Measurements from ENCODE around the gene CCR6. TPM values are rescaled to one million over a fixed set of nuclear protein-coding genes. Genes with fewer than 3 reads are reported as not detected.

The CCR6 gene
- total RNA-seq, 1 experiment from 2014 or later = not detected

GRCh38 chr6:167148997-167149396 is 26.1 kb downstream of the CCR6 start:
- CTCF ChIA-PET = no interaction called here
- TF ChIP-seq, protein P1, sequence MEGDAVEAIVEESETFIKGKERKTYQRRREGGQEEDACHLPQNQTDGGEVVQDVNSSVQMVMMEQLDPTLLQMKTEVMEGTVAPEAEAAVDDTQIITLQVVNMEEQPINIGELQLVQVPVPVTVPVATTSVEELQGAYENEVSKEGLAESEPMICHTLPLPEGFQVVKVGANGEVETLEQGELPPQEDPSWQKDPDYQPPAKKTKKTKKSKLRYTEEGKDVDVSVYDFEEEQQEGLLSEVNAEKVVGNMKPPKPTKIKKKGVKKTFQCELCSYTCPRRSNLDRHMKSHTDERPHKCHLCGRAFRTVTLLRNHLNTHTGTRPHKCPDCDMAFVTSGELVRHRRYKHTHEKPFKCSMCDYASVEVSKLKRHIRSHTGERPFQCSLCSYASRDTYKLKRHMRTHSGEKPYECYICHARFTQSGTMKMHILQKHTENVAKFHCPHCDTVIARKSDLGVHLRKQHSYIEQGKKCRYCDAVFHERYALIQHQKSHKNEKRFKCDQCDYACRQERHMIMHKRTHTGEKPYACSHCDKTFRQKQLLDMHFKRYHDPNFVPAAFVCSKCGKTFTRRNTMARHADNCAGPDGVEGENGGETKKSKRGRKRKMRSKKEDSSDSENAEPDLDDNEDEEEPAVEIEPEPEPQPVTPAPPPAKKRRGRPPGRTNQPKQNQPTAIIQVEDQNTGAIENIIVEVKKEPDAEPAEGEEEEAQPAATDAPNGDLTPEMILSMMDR (IDR thresholded peaks at IDR 0.05; ENCODE audit: insufficient read depth in 1 of 2, low read depth in 1 of 2, low read length in 1 of 2, severe bottlenecking in 1 of 2, unreplicated experiment in 1 of 2) = no peak
- DNase-seq = no peak
- Histone ChIP-seq H3K27me3 (replicated peaks; ENCODE audit: control insufficient read depth, insufficient read depth, low read length) (no peaks in the 10 kb centered on the region), H3K9me3 (no peaks in the 10 kb centered on the region), H3K4me1 (no peaks in the 10 kb centered on the region), H3K36me3 (ENCODE audit: control insufficient read depth, insufficient read depth, low read length) (no peaks in the 10 kb centered on the region), H3K4me3 (ENCODE audit: low read depth, low read length) (no peak overlapping the region)
- Mint-ChIP-seq H3K27ac (ENCODE audit: unreplicated experiment) (no peak overlapping the region), H3K27me3 (ENCODE audit: insufficient read depth, unreplicated experiment) (peaks cover 4% of the 10 kb centered on the region), H3K4me1 (ENCODE audit: low read depth, unreplicated experiment) (no peaks in the 10 kb centered on the region), H3K36me3 (ENCODE audit: insufficient read depth, unreplicated experiment) (no peaks in the 10 kb centered on the region), H3K9me3 (ENCODE audit: unreplicated experiment) (no peaks in the 10 kb centered on the region), H3K4me3 (ENCODE audit: unreplicated experiment) (no peak overlapping the region)
- BruUV-seq (replicated peaks) = no TSS peak
- intact Hi-C loops (cut with micrococcal nuclease; ENCODE audit: unreplicated experiment) = no loop called here
- POLR2A ChIA-PET = no interaction called here

DNA sequence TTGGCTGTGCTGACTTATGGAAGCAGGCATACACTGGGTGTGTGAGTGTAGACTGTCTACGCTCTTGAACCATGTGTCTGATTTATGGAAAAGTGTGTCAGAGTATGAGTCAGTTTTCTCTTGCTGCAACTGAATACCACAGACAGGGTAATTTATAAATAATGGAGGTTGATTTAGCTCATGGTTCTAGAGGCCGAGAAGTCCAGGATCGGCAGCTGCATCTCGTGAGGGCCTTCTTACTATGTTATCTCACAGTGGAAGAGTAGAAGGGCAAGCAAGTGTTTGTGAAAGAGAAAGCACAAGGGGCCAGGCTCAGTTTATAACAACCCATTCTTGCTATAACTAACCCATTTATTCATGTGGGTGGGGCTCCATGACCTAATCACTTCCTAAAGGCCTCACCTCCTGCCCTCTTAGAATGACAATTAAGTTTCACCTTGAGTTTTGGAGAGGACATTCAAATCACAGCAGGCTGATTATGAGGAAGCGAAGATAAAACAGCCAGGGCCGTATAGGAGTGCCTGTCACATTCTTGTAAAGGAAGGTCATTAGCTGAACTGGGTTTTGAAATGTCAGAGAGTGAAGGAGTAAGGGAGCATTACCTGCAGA is 28.1 kb downstream of the CCR6 start:
- Histone ChIP-seq H3K27me3 (replicated peaks; ENCODE audit: control insufficient read depth, insufficient read depth, low read length) (no peaks in the 10 kb centered on the region), H3K36me3 (ENCODE audit: control insufficient read depth, insufficient read depth, low read length) (no peaks in the 10 kb centered on the region), H3K4me3 (ENCODE audit: low read depth, low read length) (no peak overlapping the region), H3K9me3 (no peaks in the 10 kb centered on the region), H3K4me1 (no peaks in the 10 kb centered on the region)
- no TSS peak for BruUV-seq (replicated peaks)
- ChIA-PET CTCF (no interaction called here), POLR2A (interaction anchor here (0.6 kb wide), 1 partner anchor 238 kb away, joined by 4 read pairs; no protein-coding TSS in a partner anchor)
- Mint-ChIP-seq H3K27me3 (ENCODE audit: insufficient read depth, unreplicated experiment) (no peaks in the 10 kb centered on the region), H3K4me1 (ENCODE audit: low read depth, unreplicated experiment) (no peaks in the 10 kb centered on the region), H3K4me3 (ENCODE audit: unreplicated experiment) (no peak overlapping the region), H3K27ac (ENCODE audit: unreplicated experiment) (no peak overlapping the region), H3K36me3 (ENCODE audit: insufficient read depth, unreplicated experiment) (no peaks in the 10 kb centered on the region), H3K9me3 (ENCODE audit: unreplicated experiment) (no peaks in the 10 kb centered on the region)
- intact Hi-C loops (cut with micrococcal nuclease; ENCODE audit: unreplicated experiment) = no loop called here
- DNase-seq = no peak
- TF ChIP-seq, protein P1 (IDR thresholded peaks at IDR 0.05; ENCODE audit: insufficient read depth in 1 of 2, low read depth in 1 of 2, low read length in 1 of 2, severe bottlenecking in 1 of 2, unreplicated experiment in 1 of 2) = no peak

GRCh38 chr6:167151648-167152047 is 28.8 kb downstream of the CCR6 start:
- H3K9me3 ChIP-seq = no peaks in the 10 kb centered on the region
- intact Hi-C loops (cut with micrococcal nuclease; ENCODE audit: unreplicated experiment) = no loop called here
- POLR2A ChIA-PET = interaction anchor here (0.6 kb wide), 1 partner anchor 239 kb away, joined by 4 read pairs; no protein-coding TSS in a partner anchor
- Mint-ChIP-seq H3K9me3 (ENCODE audit: unreplicated experiment) (no peaks in the 10 kb centered on the region), H3K4me3 (ENCODE audit: unreplicated experiment) (no peak overlapping the region), H3K27me3 (ENCODE audit: insufficient read depth, unreplicated experiment) (no peaks in the 10 kb centered on the region), H3K27ac (ENCODE audit: unreplicated experiment) (no peak overlapping the region), H3K36me3 (ENCODE audit: insufficient read depth, unreplicated experiment) (no peaks in the 10 kb centered on the region), H3K4me1 (ENCODE audit: low read depth, unreplicated experiment) (no peaks in the 10 kb centered on the region)
- no peaks in the 10 kb centered on the region for H3K36me3 ChIP-seq (ENCODE audit: control insufficient read depth, insufficient read depth, low read length)
- H3K4me3 ChIP-seq (ENCODE audit: low read depth, low read length) = no peak overlapping the region
- H3K4me1 ChIP-seq = no peaks in the 10 kb centered on the region
- no TSS peak for BruUV-seq (replicated peaks)
- no peak for DNase-seq
- TF ChIP-seq, protein P1 (IDR thresholded peaks at IDR 0.05; ENCODE audit: insufficient read depth in 1 of 2, low read depth in 1 of 2, low read length in 1 of 2, severe bottlenecking in 1 of 2, unreplicated experiment in 1 of 2) = no peak
- CTCF ChIA-PET = no interaction called here
- no peaks in the 10 kb centered on the region for H3K27me3 ChIP-seq (replicated peaks; ENCODE audit: control insufficient read depth, insufficient read depth, low read length)

All from Caco-2 (cell line).